RCC 7860 (cell line): Measurements from ENCODE around the gene CASD1.

Source experiments
- DNase-seq: peaks from one replicate; pipeline ENCODE4 v3.0.0-alpha.2; 2015; ENCODE audit warnings: low spot score
- FAIRE-seq: peaks from 2 replicates; lab custom pipeline; 2012; peaks lifted over from hg19 to GRCh38; lab: Jason Lieb, UNC

The CASD1 gene

DNA sequence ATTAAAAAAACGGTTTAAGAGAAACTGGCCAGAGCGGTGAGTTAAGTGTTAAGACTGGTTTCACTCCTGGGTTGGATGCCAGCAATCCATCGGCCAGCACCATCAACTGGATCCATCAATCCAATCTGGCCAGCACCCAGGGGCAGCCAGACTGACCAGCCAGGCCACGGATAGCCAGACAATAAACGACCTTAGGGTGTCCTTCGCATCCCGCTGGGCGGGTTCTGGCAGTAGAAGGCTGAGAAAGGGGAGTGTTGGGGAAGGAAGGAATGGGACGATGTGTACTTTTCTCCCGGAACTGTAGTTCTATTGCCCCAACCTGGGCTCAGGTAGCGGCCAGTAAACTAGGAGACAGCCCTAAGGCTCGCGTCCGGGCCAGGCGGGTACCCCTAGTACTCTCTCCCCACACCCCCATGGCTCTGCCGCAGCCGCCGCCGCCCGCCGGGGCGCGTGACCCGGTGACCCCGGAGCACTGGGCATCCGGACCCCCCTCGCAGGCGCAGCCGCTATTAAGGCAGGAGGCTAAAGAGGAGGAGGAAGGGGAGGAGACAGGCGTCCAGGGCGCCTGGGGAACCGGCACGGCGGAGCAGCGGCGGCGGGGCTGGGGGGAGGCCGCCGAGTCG, at the start of gene CASD1:
TSS of gene CASD1 (plus strand) at position 546 of the 623 bp plus-strand sequence. CDS start 276 bp downstream, outside the sequence.
- FAIRE-seq (no peak), DNase-seq (peak; percentile 31)

DNA sequence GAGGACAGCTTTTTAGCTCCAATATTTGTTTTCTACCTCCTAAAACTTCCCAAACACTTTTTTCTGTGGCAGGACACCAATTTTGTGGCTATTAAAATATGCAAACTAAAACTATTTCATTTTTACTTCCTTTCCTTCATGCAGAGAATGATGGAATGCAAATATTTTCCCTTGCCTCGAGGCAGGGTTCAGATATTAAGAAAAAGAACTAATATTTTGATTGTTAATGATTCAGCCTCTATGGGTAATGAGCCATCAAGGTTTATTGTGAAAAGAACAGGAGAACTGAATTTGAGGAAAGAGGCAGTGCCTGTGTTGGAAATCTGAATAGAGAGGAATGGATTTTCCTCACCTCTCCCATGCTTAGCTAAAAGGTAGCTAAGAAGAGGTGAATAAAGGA, 43.1 kb upstream of the CASD1 start:
- FAIRE-seq = no peak
- DNase-seq = no peak

DNA sequence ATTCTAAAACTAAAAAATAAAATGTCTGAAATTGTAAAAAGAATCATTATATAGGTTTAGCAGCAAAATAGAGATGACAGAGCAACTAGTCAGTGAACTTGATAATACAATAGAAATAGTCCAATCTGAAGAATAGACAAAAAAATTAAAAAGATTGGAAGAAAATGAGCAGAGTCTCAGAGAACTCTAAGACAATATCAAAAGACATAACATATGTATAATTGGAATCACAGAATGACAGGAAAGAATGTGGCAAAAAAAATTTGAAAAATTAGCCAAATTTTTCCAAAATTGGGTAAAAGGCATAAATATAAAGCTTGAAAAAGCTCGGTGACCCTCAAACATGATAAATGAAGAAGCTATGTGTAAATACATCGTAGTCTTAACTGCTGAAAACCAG, 38.0 kb upstream of the CASD1 start:
- FAIRE-seq = no peak
- no peak for DNase-seq

DNA sequence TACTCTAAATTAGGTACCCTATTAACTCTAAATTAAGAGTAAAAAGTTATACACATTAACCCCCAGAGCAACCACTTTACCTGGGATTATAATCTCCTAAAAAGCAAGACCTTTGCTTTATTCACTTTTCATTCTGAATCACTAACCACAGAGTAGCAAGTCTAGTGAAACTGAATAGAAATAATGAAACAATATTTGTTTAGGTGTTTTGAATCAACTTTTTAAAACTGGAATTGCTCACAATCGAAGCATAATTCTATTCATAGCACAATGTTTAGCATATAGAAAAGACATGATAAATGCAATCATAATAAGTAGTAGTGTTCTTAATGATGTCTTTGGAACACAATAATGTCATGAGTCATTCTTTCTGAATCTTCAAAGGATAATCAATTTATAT, 37.0 kb upstream of the CASD1 start:
- DNase-seq (no peak), FAIRE-seq (no peak)

DNA sequence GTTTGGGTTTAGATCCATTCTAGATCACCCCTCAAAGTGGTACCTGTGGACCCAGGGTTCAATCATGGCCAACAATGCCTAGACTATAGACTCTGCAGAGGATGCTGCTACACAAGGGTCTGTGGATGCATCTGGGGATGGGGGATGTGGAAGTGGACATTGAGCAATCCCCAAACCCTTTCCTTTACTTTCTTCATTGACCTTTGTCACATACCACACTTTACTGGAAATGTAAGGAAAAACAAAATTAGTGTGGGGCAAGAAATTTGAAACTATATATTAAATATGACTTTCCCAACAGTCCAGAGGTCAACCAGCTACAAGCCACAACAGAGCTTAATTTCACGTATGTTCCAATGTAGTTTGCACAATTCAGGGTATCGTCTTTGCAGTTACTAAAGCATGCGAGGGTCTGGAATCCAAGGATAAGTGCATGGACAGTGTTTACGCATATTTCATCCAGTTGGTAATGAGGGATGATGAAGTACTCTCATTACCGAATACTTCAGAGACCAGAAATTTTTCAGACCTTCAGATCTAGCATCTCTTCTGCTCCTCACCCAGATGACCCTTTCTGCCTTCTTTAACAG, 33.3 kb upstream of the CASD1 start:
- no peak for FAIRE-seq
- no peak for DNase-seq

DNA sequence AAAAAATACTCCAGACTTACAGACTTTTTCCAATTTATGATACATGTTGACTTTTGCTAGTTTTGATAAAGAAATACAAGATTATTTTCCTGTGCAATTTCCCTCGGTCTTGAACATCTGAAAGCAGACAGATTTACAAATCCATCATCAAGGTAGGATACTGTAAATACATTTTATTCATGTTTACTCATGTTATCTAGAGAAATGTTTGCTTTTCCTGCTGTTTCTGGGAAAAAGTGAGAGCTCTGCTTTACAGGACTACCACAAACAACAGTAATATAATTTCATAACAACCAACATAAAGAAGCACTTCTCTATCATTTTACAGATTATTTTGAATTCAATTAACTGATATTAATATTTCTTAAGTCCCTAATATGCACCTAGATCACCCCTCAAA, 31.7 kb upstream of the CASD1 start:
- DNase-seq (no peak), FAIRE-seq (no peak)

DNA sequence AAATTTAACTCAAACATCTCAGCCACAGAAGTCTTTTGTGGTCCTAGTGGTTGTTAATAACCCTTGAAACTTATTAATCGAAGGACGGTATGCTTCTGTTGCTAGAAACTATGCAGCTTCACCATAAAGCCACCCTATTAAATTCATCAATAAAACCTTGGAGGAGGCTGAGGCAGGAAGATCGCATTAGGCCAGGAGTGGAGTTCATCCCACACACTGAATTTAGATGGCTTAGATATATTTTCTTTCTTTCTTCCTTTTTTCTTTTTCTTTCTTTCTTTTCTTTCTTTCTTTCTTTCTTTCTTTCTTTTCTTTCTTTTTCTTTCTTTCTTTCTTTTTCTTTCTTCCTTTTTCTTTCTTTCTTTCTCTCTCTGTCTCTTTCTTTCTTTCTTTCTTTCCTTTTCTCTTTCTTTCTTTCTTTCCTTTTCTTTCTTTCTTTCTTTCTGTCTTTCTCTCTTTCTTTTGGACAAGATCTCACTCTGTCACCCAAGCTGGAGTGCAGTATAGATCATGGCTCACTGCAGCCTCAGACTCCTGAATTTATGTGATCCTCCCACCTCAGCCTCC, 30.9 kb upstream of the CASD1 start:
- no peak for DNase-seq
- no peak for FAIRE-seq

DNA sequence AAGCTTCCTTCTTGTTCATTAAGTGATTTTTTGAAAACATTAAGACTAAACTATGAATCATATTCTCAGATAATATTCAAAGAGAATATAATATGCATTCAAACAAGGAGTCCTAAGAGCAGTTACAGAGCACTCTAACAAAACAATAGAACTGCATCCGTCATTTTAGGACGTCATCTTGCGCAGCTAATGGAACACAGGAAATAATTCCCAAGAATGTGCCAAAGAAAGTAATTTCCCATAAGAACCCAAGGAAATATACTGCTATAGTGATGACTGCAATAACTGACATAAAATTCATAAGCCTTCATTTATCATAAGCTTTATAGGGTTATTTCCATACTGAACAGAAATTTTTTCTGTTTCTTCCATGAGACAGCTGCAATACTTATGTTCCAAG, 28.3 kb upstream of the CASD1 start:
- FAIRE-seq (no peak), DNase-seq (no peak)

DNA sequence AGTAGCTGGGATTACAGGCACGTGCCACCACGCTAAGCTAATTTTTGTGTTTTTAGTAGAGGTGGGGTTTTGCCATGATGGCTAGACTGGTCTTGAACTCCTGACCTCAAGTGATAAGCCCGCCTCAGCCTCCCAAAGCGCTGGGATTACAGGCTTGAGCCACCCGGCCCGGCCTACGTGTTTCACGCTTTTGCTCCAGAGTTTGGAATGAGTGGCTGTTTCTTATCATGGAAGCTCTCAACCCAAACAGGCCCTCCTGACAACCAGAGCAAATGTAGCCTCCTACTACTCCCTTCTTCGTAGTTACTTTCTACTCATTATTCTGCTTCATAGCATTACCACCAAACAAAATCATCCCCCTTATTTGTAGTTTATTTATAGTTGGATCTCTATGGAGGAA, 26.8 kb upstream of the CASD1 start:
- FAIRE-seq (no peak), DNase-seq (no peak)

DNA sequence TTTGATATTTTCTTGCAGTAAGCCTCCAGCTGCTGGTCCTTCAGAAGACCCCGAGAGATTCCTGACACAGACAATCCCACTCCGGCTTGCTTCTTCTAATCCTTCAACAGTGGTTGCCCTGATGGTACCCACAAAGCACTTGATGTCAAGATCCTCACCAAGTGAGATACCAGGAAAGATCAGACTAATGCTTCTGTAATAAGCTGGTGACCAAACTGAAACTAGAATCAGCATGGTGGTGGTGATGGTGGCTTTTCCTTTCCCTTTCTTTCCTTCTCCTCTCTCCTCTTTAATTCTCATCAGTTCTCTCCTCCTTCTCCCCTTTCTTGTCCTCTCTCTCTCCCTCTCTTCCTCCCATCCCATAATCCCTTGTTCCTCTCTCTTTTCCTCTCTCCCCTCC, 25.8 kb upstream of the CASD1 start:
- FAIRE-seq = no peak
- no peak for DNase-seq

DNA sequence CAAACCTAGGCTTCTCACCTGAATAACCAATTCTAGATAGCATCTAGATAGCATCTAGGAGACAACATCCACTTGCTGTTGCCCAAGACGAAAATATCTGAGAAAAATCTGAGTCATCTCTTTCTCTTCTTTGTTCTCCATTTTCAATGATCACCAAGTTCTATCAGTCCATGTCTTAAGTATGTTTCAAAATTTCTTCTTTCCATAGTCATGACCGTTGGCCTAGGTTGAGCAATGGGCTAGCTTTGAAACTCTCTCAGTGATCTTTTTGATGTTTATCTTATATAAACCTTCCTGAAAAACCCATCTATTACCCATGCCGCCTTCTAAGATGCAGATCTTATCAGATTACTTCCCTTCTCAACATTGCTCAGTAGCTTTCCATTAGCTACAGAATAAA, 23.4 kb upstream of the CASD1 start:
- no peak for DNase-seq
- no peak for FAIRE-seq

DNA sequence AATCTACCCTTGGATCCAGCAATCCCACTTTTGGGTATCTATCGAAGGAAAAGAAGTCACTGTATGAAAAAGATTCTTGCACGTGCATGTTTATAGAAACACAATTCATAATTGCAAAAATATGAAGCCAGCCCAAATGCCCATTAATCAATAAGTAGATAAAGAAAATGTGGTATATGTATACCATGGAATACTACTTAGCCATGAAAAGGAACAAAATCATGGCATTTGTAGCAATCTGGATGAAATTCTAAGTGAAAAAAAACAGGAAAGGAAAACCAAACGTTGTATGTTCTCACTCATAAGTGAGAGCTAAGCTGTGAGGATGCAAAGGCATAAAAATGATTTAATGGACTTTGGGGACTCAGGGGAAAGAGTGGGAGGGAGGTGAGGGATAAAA, 18.2 kb upstream of the CASD1 start:
- no peak for DNase-seq
- no peak for FAIRE-seq

DNA sequence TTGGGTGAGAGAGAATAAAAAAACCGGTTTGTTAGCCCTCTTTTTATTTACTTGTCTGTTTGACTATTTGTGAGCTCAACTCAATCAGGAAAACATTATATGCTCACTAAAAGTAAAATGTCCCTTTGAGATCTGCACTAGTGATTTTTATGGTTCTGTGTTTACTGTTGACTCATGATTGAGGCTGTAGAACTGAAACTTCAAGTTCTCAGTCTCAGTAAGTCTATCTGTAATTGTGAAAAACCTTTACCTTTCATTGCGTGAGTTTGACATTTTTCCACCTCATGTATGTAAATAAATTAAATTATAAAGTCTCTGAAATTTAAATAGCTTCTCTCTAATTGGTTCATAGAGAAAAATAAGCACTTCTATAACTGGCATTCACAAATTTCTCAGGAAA, 17.0 kb upstream of the CASD1 start:
- FAIRE-seq (peak; percentile 32), DNase-seq (no peak)

DNA sequence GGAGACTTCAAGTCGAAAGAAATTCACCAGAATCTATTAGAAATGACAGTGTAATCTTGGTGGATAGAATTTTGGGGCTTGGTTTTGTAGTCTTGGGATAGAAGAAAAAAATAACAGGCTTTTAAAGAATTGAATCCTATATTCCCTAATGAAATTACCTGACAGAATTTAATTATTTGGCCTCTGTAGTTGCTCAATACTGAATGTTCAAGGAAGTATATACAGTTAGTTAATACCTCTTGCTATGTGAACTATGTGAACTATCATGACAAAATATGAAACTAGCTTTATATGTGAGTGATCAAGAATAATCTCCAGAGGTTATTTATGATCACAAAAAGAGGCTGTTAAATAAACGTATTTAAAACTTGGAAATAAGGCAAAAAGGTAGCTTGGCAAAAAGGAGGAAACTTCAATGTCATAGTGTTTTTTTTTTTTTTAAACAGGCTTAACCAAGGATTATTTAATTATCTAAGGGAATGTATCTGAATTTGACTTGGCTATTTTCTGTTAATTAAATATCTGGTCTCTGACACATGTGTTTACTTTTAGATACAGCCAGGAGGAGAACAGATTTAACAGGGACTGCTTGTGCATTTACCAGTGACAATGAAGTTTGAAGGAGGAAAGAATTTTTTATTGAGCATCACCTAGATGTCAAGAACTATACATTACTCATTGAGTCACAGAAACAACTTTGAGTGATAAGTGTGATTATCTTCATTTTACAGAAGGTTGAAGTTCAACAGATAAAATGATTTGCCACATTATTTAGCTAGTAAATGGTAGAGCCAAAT, 11.5 kb upstream of the CASD1 start:
- FAIRE-seq (no peak), DNase-seq (no peak)

DNA sequence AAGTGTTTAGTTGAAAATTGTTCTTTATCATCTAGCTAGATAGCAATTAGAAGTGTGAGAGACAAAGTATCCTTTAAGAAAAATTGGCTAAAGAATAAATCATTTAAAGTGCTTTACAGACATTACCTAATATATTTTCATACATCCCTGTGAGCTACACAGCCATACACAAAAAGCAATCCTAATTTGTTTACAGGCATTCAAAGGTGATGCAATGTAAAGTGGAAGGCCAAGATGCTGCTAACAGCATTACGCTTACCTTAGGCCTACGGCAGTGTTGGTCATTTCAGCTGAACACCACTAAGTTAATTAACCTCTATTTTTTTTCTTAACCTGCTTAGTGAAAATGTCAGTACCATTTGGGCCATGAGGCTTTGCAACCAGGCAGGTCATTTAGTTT, 10.7 kb upstream of the CASD1 start:
- DNase-seq (no peak), FAIRE-seq (no peak)

DNA sequence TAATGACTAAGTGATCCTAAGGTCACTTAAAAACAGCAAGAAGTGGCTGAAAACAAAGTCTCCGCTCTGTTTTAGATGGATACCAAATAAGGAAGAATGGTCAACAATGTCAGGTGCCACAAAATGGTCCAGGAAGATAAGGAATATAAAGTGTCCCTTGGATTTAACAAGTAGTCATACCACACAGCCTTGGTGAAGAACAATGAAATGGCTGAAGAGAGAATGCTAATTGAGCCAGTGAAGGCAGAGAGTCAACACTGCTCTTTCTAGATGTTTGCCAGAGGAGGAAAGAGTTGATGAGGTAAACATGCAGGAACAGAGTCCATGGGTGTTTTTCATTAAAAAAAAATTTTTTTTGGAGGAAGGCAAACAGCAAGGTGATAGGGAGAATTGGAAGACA, 2.1 kb upstream of the CASD1 start:
- DNase-seq = no peak
- FAIRE-seq = no peak

DNA sequence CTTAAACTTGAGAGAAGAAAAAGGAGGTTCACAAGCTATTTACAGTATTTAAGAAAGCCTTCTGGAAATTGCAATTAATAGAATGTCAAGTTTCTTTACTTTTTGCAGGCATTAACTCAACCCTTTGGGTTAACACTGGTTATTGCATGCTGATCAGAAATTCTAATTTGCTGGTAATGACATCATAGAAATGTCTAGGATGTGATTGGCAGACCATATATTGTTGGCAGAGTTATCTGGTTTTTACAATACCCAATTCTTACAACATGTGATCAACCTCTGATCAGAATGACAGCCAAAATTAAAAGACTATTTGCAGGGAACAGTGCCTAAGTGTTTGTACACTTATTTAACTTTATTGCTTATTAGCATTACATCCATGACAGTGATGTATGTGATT, 1.6 kb upstream of the CASD1 start:
- FAIRE-seq (no peak), DNase-seq (no peak)

DNA sequence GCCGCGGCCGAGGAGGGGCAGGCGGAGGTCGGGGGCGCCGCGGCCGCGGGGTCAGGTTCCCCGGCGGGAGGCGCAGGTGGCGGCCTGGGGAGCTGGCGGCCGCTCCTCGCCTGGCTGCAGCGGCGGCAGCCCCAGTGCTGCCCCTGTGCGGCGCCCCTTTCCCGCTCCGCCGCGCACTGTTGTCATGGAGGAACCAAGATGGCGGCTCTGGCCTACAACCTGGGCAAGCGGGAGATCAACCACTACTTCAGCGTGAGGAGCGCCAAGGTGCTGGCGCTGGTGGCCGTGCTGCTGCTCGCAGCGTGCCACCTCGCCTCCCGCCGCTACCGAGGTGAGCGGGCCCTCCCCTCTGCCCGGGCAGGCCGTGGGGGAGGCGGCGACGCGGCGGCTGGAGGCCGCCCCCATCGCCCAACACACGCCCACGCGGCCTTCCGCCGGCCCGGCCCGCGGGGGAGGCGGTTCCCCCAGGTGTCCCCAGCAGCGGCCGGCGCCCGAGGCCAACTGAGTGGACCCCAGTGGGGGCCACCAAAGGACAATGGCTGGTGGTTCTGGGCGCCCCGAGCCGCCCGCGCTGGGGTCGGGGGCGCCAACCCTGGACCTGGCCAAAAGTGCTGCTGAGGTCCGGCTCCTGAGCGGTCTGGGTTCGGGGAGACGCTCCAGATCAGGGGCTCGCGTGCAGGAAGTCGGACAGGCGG, 425 bp downstream of the CASD1 start:
- DNase-seq (peak; percentile 67), FAIRE-seq (no peak)

DNA sequence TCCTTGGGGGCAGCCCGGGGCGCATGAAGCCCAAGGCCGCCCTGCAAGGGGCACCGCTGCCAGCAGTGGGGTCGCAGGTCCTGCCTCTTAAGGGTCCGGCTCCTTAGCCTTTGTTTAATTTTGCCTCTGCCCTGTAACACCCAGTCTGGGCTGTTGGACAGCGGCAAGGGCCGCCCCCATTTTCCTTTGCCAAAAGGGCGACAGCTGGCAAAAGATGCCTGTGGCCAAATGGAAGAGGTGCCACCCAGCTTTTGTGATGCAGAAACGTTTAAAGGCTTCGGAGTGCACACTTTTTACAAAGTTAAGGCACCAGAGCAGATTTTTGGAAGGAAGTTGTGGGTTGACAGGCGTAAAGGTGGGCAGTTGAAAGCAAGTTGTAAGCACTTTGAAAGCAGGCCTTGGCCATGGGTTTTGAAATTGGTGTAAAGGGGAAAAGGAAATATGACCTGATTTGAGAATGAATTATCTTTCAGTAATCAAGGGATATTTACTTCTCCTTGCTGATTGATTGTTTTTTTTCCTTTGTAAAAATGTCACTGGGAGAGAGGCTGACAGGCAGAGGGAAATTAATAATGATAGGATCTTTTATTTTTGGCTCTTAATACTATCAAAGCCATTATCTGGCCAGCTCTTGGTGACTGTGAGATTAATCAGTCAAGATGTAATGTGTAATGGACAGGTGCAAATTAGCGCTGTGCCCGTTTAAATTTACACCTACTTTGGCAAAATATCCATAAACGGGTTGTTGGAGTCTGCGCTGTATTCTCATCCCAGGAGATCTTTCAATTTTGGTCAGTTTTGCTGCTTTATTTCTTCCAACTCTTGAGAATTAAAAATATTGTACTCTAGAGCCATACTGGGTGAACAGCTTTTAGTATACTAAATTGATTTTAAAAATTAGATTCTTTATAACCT, 1.2 kb downstream of the CASD1 start:
- DNase-seq (peak; percentile 30), FAIRE-seq (no peak)

DNA sequence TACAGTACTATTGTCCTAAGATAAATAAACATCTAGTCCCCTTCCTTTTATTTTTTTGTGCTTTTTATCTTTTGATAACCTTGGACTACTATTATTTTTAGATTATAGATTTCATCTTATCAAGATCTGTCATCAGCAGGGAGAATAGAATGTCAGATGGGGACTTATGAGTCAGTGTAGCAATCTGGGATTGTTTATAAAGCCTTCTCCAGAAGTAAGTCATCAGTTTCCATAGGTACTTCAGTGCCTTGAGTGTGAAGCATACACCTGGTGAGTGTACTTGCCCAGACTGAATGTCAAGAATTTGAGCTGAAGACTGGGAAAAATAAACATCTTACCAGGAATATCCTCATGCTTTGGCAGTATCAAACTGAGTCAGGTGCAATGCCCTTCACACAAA, 2.1 kb downstream of the CASD1 start:
- DNase-seq (peak; percentile 40), FAIRE-seq (peak; percentile 32)
